WERI-Rb-1 (cell line): ENCODE data around the gene SMOC1.
A peak's percentile ranks its signal among the peaks of the same experiment; 100 is the strongest.

ENCODE experiments used
- DNase-seq: peaks from one replicate; pipeline ENCODE4 v3.0.0-alpha.2; 2020
- H3K27ac ChIP-seq: fragments of 250-450 bp; sonication (Bioruptor Pico); 2 replicates; pipeline ENCODE4 v1.5.1; 2020; ENCODE audit warnings: mild to moderate bottlenecking, moderate library complexity
- H3K27me3 ChIP-seq: fragments of 250-450 bp; sonication (Bioruptor Pico); 2 replicates; pipeline ENCODE4 v1.5.1; 2021; ENCODE audit warnings: mild to moderate bottlenecking, low read depth, moderate library complexity; ENCODE audit not compliant: insufficient read depth, severe bottlenecking
- H3K36me3 ChIP-seq: fragments of 250-450 bp; sonication (Bioruptor Pico); 2 replicates; pipeline ENCODE4 v1.5.1; 2020; ENCODE audit warnings: mild to moderate bottlenecking, moderate library complexity
- H3K4me3 ChIP-seq: 2 replicates; pipeline ENCODE4 v1.5.1; 2011; ENCODE audit warnings: low read depth, mild to moderate bottlenecking, control low read depth, low read length
- H3K9me3 ChIP-seq: fragments of 250-450 bp; sonication (Bioruptor Pico); 2 replicates; pipeline ENCODE4 v1.5.1; 2021; ENCODE audit warnings: mild to moderate bottlenecking, moderate library complexity; ENCODE audit not compliant: severe bottlenecking
- CTCF ChIP-seq: IDR thresholded peaks from 2 replicates; pipeline ENCODE4 v1.5.1; 2011; ENCODE audit warnings: low read depth, mild to moderate bottlenecking, control low read depth, inconsistent platforms, low read length

Gene SMOC1

GRCh38 chr14:69855180-69855832, 23.9 kb upstream of the SMOC1 start:
- H3K27ac ChIP-seq = no peak overlapping the region
- no peaks in the 10 kb centered on the region for H3K9me3 ChIP-seq
- H3K36me3 ChIP-seq = no peaks in the 10 kb centered on the region
- H3K27me3 ChIP-seq = no peaks in the 10 kb centered on the region
- TF ChIP-seq CTCF = no peak
- no peak overlapping the region for H3K4me3 ChIP-seq
- no peak for DNase-seq

- Histone ChIP-seq H3K27me3 (no peaks in the 10 kb centered on the region), H3K36me3 (no peaks in the 10 kb centered on the region), H3K9me3 (no peaks in the 10 kb centered on the region), H3K4me3 (no peak overlapping the region), H3K27ac (no peak overlapping the region)
- no peak for TF ChIP-seq CTCF
- no peak for DNase-seq
These were observed 20.4 kb upstream of the SMOC1 start for GRCh38 chr14:69858801-69859200.

GRCh38 chr14:69859591-69859990, 19.6 kb upstream of the SMOC1 start:
- H3K9me3 ChIP-seq = peaks cover 3% of the 10 kb centered on the region
- TF ChIP-seq CTCF = no peak
- H3K4me3 ChIP-seq = no peak overlapping the region
- H3K36me3 ChIP-seq = no peaks in the 10 kb centered on the region
- DNase-seq = peak; percentile 20
- H3K27ac ChIP-seq = no peak overlapping the region
- no peaks in the 10 kb centered on the region for H3K27me3 ChIP-seq

GRCh38 chr14:69860221-69860620, 19.0 kb upstream of the SMOC1 start:
- Histone ChIP-seq H3K27ac (no peak overlapping the region), H3K36me3 (no peaks in the 10 kb centered on the region), H3K9me3 (peaks cover 9% of the 10 kb centered on the region), H3K27me3 (no peaks in the 10 kb centered on the region), H3K4me3 (no peak overlapping the region)
- TF ChIP-seq CTCF = no peak
- DNase-seq = no peak

GRCh38 chr14:69861025-69861569, 18.1 kb upstream of the SMOC1 start:
- H3K4me3 ChIP-seq = no peak overlapping the region
- H3K9me3 ChIP-seq = peaks cover 9% of the 10 kb centered on the region
- no peak for TF ChIP-seq CTCF
- DNase-seq = no peak
- H3K27me3 ChIP-seq = no peaks in the 10 kb centered on the region
- H3K27ac ChIP-seq = no peak overlapping the region
- H3K36me3 ChIP-seq = no peaks in the 10 kb centered on the region

- H3K4me3 ChIP-seq = no peak overlapping the region
- peaks cover 9% of the 10 kb centered on the region for H3K9me3 ChIP-seq
- DNase-seq = no peak
- no peaks in the 10 kb centered on the region for H3K36me3 ChIP-seq
- no peaks in the 10 kb centered on the region for H3K27me3 ChIP-seq
- no peak for TF ChIP-seq CTCF
- H3K27ac ChIP-seq = no peak overlapping the region
These were observed 16.1 kb upstream of the SMOC1 start for GRCh38 chr14:69863083-69863482.
